Natural killer cell (primary cell): Measurements from ENCODE around the gene RGS12. TPM values are rescaled to one million over a fixed set of nuclear protein-coding genes. Genes with fewer than 3 reads are reported as not detected.
"Not testable (repeated sequence)": the region's sequence is repeated elsewhere in the genome, so short reads cannot be mapped to it uniquely, and the experiment has no call there.

Experiments used
- ATAC-seq, 3 donors: fragments of 150-1000 bp in 2 of 3; fragments of 200-7000 bp in 1 of 3; cut with Tn5 transposase; 1 replicate in 1 of 3; 2 replicates in 2 of 3; pipeline ENCODE4 v1.10.0; 2021; ENCODE audit warnings: mild to moderate bottlenecking in 2 of 3, moderate library complexity in 2 of 3
- DNase-seq, 2 donors: peaks; one replicate each; pipeline versions ENCODE4 v3.0.0 to v3.0.0-alpha.2; 2013 to 2021; ENCODE audit warnings: mixed read lengths in 1 of 2
- H3K27ac ChIP-seq: one replicate; pipeline ENCODE4 v1.5.1; 2013; ENCODE audit warnings: mild to moderate bottlenecking, low read length
- H3K27me3 ChIP-seq: one replicate; pipeline ENCODE4 v1.6.1; 2013; ENCODE audit warnings: low read length; ENCODE audit not compliant: control insufficient read depth, insufficient read depth
- H3K36me3 ChIP-seq: one replicate; pipeline ENCODE4 v1.6.1; 2013; ENCODE audit warnings: low read length; ENCODE audit not compliant: control insufficient read depth, insufficient read depth
- H3K4me1 ChIP-seq: one replicate; pipeline ENCODE4 v1.6.1; 2013; ENCODE audit warnings: low read length; ENCODE audit not compliant: control insufficient read depth, insufficient read depth
- H3K4me3 ChIP-seq: one replicate; pipeline ENCODE4 v1.5.1; 2013; ENCODE audit warnings: low read length
- H3K9me3 ChIP-seq: one replicate; pipeline ENCODE4 v1.6.1; 2013; ENCODE audit warnings: low read length; ENCODE audit not compliant: control insufficient read depth, insufficient read depth
- H3K27ac Mint-ChIP-seq, 2 donors: one replicate each; pipeline ENCODE4 v1.8.0; 2022; ENCODE audit warnings: mild to moderate bottlenecking in 2 of 2, mixed read lengths in 2 of 2, moderate library complexity in 1 of 2
- H3K27me3 Mint-ChIP-seq, 2 donors: one replicate each; pipeline ENCODE4 v1.8.0; 2022; ENCODE audit warnings: low read depth in 2 of 2, mixed read lengths in 2 of 2
- H3K36me3 Mint-ChIP-seq: one replicate; pipeline ENCODE4 v1.8.0; 2022; ENCODE audit warnings: mixed read lengths
- H3K4me1 Mint-ChIP-seq, 2 donors: one replicate each; pipeline ENCODE4 v1.8.0; 2022; ENCODE audit warnings: mixed read lengths in 2 of 2
- H3K4me3 Mint-ChIP-seq: one replicate; pipeline ENCODE4 v1.8.0; 2022; ENCODE audit warnings: mild to moderate bottlenecking, moderate library complexity, mixed read lengths
- H3K9me3 Mint-ChIP-seq, 2 donors: one replicate each; pipeline ENCODE4 v1.8.0; 2022; ENCODE audit warnings: mixed read lengths in 2 of 2
- CTCF ChIP-seq: fragments of 200-600 bp; IDR thresholded peaks from one replicate; pipeline ENCODE4 v1.8.0; 2022; ENCODE audit warnings: antibody characterized with exemption
- WGBS: methylation state at CpG from one replicate; pipeline ENCODE4 v1.1.7; 2013; ENCODE audit warnings: missing lambda C conversion rate; ENCODE audit not compliant: insufficient coverage; 5-methylcytosine and 5-hydroxymethylcytosine counted together
- intact Hi-C: fragments of 100-400 bp; cut with micrococcal nuclease; formaldehyde crosslinking; loops from one replicate; pipeline ENCODE4 v1.14.2; 2022
- total RNA-seq, 4 donors: library from RNA; stranded (reverse); fragments of 120-200 nt in 1 of 4; gene quantifications; one replicate each; pipeline versions ENCODE4 v1.2.3 to v1.2.4, GENCODE V29; 2013 to 2022

Gene RGS12
- total RNA-seq, 3 donors from 2014 or later (not counting 1 experiment from before 2014, with no cell fraction given): 10.5 to 12.3 (median 10.6) TPM

- H3K36me3 ChIP-seq: no peaks in the 10 kb centered on the region
- intact Hi-C loops: no loop called here
- H3K4me3 Mint-ChIP-seq: no peak overlapping the region
- H3K27ac Mint-ChIP-seq: no peak overlapping the region
- TF ChIP-seq CTCF: no peak
- ATAC-seq: no peak
- no peaks in the 10 kb centered on the region for H3K36me3 Mint-ChIP-seq
- peaks cover 27% of the 10 kb centered on the region for H3K4me1 ChIP-seq
- H3K9me3 Mint-ChIP-seq: no peaks in the 10 kb centered on the region
- peaks cover 3% of the 10 kb centered on the region for H3K27me3 ChIP-seq
- 76% methylated on average over 9 of the region's 9 CpGs for WGBS
- no peaks in the 10 kb centered on the region for H3K9me3 ChIP-seq
- H3K27ac ChIP-seq: no peak overlapping the region
- no peak for DNase-seq
- peaks cover 0 to 8% of the 10 kb centered on the region in 2 donors for H3K27me3 Mint-ChIP-seq
- H3K4me3 ChIP-seq: no peak overlapping the region
- H3K4me1 Mint-ChIP-seq: peaks cover 35 to 39% of the 10 kb centered on the region in 2 donors
These were observed 6.5 kb downstream of the RGS12 start for GRCh38 chr4:3299122-3299975.

DNA sequence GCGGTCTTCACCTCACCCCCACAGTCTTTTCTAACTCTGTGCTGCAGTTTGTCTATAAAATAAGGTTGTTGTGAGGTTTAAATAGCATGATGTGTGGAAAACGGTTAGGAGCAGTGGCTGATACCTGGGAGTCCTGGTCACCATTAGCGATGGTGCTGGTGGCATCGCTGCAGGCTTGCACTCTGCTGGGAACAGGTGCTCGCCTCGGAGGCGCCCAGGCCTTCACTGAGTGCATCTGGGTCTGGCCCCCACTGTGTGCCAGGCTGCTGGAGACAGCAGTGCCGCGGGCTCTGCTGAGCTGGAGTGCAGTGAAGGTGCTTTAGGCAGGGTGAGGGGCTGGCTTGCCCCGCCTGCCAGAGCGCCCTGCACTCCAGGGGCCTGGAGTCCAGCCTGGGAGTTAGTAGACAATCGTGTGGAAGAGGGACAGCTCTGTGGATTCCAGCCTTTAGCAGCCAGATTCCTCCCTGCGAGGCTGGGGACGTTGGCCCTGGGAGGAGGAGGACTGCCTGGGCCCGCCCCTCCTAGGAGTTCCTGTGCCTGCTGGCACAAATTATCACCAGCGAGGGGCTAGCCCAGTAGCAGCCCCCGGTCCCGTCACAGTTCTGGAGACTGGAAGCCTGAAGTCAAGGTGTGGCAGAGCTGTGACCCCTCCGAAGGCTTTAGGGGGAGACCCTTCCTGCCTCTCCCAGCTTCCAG lies 7.3 kb downstream of the RGS12 start:
- H3K27me3 ChIP-seq: peaks cover 10% of the 10 kb centered on the region
- peaks cover 31 to 33% of the 10 kb centered on the region in 2 donors for H3K4me1 Mint-ChIP-seq

DNA sequence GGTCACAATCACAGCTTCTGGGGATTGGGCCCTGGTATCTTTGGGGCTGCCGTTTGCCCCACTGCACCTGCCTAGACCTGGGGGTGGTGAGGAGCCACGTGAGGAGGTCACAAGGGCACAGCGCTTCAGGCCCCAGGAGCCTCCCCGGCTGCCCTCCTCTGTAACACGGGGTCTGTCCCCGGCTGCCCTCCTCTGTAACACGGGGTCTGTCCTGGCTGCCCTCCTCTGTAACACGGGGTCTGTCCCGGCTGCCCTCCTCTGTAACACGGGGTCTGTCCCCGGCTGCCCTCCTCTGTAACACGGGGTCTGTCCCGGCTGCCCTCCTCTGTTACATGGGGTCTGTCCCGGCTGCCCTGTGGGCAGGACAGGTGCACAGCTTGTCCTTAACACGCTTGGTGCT lies 8.1 kb downstream of the RGS12 start:
- not testable (repeated sequence) for H3K9me3 Mint-ChIP-seq
- 96% methylated on average over 15 of the region's 15 CpGs for WGBS

More for the DNA sequence above, 7.3 kb downstream of the RGS12 start:
- Histone ChIP-seq H3K36me3 (no peaks in the 10 kb centered on the region), H3K4me3 (no peak overlapping the region), H3K9me3 (no peaks in the 10 kb centered on the region), H3K27ac (no peak overlapping the region), H3K4me1 (peaks cover 29% of the 10 kb centered on the region)
- H3K36me3 Mint-ChIP-seq: no peaks in the 10 kb centered on the region
- H3K27me3 Mint-ChIP-seq: peaks cover 0 to 8% of the 10 kb centered on the region in 2 donors
- no peak for TF ChIP-seq CTCF
- WGBS: 95% methylated on average over 18 of the region's 19 CpGs
- DNase-seq (no peak), ATAC-seq (no peak)
- no peaks in the 10 kb centered on the region for H3K9me3 Mint-ChIP-seq
- H3K4me3 Mint-ChIP-seq: no peak overlapping the region
- H3K27ac Mint-ChIP-seq: no peak overlapping the region
- intact Hi-C loops: no loop called here

More for the DNA sequence above, 8.1 kb downstream of the RGS12 start:
- Histone ChIP-seq H3K4me1 (peaks cover 36% of the 10 kb centered on the region), H3K27me3 (peaks cover 15% of the 10 kb centered on the region)
- H3K9me3 ChIP-seq, H3K4me3 ChIP-seq, H3K36me3 ChIP-seq, H3K27ac ChIP-seq, H3K4me3 Mint-ChIP-seq, H3K36me3 Mint-ChIP-seq, DNase-seq, H3K27me3 Mint-ChIP-seq, ATAC-seq, intact Hi-C loops: not testable (repeated sequence)
- peak overlapping the region; percentile 19 to 92 for H3K27ac Mint-ChIP-seq
- peaks cover 31 to 33% of the 10 kb centered on the region in 2 donors for H3K4me1 Mint-ChIP-seq
